Left ventricle myocardium superior (tissue), 1 donor: ENCODE results near the gene DCTN1. TPM values are rescaled to one million over a fixed set of nuclear protein-coding genes. Genes with fewer than 3 reads are reported as not detected.
A peak's percentile ranks its signal among the peaks of the same experiment; 100 is the strongest.

Experiments
- ATAC-seq: fragments of 200-7000 bp; cut with Tn5 transposase; one replicate; pipeline ENCODE4 v1.9.1; 2020; ENCODE audit warnings: mild to moderate bottlenecking, moderate library complexity
- DNase-seq: peaks from one replicate; pipeline ENCODE4 v3.0.0-alpha.2; 2020
- intact Hi-C: fragments of 100-400 bp; cut with micrococcal nuclease; formaldehyde crosslinking; loops from one replicate; pipeline ENCODE4 v1.11.0; 2022
- total RNA-seq: library from RNA; stranded (reverse); fragmentation: NEBNext Ultra II Directional; extraction: Animal tissue kit (Norgen Biotek cat#: 25700); gene quantifications from one replicate; pipeline ENCODE4 v1.2.1, GENCODE V29; 2021
- donor health status: DM: no; HTN: yes; CAD: no; lungs with severe emphysema.

DCTN1 gene
- total RNA-seq, 1 donor from 2014 or later: 177 TPM

DNA sequence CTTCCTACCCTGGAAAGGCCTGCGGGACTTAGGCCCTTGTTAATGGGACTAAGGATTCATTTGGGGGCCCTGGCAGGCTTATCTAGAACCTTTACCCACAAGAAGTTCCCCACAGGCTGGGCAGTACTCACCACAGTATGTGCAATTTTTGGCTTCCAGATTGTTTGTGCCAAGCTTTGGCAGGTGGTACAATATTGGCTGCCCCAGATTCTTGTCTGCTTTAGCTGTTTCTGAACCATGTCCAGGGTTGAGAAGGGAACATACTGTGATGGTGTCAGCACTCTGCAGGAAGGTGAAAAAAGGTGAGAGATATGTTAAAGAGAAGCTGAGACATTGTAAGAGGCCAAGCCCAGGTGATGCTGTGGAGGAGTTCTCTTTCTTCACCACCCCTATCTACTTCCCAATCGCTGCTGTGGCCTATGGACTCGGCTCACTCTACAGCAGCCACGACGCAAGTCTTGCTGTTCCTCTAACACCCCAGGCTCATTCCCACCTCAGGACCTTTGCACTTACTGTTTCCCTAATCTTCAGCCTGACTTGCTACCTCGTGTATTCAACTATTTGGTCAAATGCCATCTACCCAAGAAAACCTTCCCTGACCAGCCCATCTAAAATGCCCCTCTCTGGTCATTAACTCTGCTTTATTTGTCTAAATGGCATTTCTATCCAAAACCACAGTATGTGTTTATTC is 46.1 kb downstream of the DCTN1 start:
- DNase-seq (no peak), ATAC-seq (peak; percentile 60)

DNA sequence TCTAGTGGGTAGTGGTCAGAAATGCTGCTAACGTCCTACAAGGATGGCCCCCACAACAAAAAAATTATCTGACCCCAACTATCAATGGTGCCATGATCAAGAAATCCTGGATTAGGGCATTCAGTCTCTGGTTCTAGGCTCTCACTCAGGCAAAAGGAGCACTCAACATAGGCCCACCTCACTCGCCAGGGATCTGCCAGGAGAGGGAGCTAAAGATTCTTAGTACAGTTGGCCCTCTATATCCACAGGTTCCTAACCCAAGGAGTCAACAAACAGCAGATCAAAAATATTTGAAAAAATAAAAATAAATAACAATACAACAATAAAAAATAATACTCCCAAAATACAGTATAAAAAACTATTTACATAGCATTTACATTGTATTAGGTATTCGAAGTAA is 46.9 kb downstream of the DCTN1 start:
- DNase-seq (no peak), ATAC-seq (peak; percentile 66)
- intact Hi-C loops: no loop called here

More for the DNA sequence above, 46.1 kb downstream of the DCTN1 start:
- intact Hi-C loops: no loop called here

DNA sequence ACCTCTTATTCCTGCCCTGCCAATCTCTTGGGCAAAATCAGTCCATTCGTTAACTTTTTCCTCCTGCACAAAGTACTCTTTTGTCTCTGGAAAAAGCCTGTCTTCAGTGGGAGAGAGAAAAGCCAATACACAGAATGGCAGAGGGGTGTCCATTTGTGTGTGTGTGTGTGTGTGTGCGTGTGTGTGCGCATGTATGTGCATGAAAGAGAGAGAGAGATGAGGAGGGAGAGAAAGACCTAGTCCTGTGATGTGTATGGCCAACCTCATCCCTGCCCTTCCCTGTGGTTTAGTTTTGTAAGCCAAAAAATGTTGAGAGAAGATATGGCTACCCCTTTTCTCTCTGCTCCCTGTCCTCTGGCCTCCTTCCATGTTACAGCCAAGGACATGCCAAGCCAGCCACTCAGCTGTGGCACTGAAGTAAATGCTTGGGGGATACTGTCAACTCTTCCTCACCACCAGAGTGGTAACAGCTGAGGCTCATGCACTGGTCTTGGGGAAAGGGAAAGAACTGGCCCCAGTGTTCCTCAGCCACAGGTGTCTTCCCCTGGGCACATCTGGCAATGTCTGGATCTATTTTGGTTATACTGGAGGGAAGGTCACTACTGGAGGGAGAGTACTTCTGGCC is 47.4 kb downstream of the DCTN1 start:
- intact Hi-C loops: no loop called here
- DNase-seq: no peak
- peak; percentile 39 for ATAC-seq

DNA sequence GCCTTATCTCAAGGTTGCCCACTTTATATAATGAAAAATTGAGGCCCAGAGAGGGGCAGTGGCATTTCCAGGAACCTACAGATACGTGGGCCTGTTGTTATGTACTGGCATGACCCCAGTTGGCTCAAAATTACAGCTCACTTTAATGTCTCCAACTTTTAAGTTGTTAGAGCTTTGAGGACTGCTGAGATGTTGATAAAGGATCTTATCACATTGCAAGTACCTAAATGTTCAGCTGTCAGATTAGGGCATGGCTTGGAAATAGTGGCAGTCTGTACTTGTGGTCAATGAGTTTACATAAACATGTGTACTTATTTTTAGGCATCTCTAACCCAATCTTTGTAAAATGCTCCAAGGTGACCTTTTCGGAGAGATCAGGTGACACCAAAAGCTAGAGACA is 51.5 kb downstream of the DCTN1 start:
- intact Hi-C loops: no loop called here
- no peak for ATAC-seq

DNA sequence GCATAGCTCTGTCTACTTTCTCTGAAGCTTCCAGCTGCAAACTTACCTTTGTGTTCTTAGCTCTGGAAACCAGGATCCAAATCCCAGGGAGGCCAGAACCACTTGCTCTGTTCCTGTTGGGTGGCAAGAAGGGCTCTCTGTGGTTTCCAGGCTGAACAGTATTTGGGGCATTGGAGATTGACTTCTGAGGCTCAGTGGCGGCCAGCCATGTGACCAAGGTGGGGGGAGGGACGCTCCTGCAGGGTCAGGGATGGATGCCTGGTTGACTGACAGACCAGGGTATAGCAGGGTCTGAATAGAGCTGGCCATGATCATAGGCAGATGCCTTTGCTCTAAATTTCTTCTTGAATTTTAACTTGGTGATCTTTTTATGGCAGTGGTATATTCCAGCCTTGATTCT is 52.0 kb downstream of the DCTN1 start:
- no peak for ATAC-seq
- intact Hi-C loops: no loop called here

More for the DNA sequence above, 51.5 kb downstream of the DCTN1 start:
- DNase-seq: no peak

DNA sequence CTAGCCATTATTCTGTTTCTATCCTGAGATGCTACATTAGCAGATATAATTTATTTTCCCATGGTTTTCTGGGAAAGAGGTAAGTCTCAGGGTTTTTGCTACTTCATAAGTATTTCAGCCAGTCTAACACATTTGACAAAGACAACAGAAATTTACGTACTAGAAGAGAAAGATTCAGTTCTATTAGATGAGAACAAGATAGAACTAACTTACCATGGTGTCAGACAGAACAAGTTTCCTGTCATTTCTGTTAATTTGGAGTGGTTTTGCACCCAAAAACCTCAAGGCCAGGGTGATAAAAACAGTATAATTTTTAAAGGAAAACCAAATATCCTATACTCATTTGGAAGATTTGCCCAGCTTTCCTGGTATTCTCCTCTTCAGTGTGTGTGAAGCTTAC is 52.5 kb downstream of the DCTN1 start:
- no peak for DNase-seq
- intact Hi-C loops: no loop called here
- ATAC-seq: no peak

More for the DNA sequence above, 52.0 kb downstream of the DCTN1 start:
- DNase-seq: no peak

DNA sequence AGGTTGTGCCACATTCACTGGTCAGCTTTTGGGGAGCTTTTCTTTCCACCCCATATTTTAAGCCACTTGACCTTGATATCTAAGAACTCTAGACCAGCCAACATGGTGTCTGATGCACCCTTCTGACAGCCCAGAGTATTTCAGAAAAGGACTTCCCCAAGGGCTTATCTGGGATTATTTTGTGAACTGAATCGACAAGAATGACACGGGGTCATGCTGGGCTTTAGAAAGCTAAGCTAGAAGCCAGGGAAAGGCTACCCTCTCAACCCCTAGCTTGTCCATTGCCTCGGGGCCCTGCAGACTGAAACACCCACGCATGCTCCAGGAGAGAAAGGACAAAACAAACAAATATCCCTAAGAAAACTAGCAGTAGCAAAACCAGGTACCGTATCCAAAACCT is 52.9 kb downstream of the DCTN1 start:
- intact Hi-C loops: no loop called here
- no peak for DNase-seq
- no peak for ATAC-seq

DNA sequence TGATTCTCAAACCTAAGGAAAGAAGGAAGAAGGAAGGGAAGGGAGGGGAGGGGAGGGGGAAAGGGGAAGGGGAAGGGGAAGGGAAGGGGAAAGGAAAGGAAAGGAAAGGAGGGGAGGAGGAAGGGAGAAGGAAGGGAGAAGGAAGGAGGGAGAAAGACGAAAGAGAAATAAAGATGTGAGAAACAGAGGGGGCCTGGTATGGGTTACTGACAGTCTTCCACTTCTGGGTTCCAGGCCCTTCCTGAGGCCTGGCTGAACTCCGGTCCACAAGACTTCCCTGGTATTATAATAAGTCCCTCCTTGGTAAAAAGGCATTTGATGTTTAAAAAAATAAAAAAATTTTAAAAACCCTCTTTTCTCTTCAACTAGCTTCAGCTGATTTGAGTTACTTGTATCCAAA is 54.3 kb downstream of the DCTN1 start:
- DNase-seq (no peak), ATAC-seq (no peak)
- intact Hi-C loops: no loop called here

DNA sequence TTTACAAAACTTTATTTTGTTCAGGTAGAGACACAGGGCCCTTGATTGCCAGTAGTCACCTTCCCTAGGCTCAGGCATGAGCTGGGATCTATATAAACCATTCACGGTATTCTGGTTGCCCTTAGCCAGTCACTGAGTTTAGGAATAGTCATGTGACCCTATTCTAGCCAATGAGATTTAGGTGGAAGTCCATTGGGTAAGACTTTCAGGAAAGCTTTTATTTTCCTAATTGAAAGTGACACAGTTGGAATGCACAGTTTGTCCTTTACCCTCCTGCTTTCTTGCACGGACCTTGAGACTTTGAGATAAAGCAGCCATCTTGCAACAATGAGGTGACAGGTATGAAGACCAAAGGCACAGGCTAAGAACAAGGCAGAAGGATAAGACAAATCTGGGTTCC is 58.4 kb downstream of the DCTN1 start:
- ATAC-seq: no peak
- intact Hi-C loops: no loop called here
- no peak for DNase-seq

DNA sequence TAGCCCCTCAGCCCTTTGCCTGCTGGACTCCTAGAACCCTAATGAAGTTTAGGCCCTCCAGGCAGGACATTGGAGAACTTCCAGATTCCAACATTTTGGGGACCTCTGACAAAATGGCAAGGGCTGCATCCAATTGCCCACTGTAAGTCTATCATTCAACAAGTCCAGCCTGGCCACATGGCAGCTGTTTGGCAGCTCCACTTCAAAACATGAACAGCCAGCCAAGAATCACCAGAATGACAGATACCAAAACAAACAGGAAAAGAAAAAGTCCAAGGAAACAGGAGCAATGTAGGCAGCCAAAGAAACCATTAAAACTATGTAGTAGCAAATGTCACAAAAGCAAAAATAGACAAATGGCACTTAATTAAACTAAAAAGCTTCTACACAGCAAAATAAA is 62.4 kb downstream of the DCTN1 start:
- ATAC-seq: peak; percentile 34
- intact Hi-C loops: no loop called here
- DNase-seq: no peak

DNA sequence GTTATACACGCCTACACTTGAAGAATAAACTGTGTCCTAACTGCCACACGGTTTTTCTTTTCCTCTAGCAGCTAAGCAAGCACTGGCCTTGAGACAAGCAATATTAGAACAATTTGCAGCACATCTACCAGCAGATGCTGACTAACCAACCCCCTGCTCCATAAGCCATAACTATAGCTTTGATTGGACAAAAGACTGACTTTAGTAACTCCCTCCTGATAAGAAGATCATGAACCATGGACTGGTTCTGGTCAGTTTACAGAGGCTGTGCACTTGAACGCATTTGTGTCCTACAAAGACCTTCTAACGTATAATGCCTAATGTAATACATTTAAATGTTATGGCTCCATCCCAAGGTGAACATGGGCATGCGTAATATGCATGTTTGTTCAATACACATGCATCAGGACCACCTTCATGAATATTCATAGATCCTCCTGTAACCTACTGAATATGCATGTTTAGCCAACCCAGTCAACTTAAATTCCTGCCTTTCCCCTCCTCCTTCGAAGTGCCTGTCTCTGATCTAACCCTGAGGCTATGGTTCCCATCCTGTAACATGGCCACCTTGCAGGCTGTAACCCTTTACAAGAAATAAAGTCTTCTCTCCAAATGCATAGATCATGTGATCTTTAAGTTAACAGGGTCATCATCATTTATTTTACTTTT is 63.4 kb downstream of the DCTN1 start:
- ATAC-seq (no peak), DNase-seq (no peak)
- intact Hi-C loops: no loop called here

DNA sequence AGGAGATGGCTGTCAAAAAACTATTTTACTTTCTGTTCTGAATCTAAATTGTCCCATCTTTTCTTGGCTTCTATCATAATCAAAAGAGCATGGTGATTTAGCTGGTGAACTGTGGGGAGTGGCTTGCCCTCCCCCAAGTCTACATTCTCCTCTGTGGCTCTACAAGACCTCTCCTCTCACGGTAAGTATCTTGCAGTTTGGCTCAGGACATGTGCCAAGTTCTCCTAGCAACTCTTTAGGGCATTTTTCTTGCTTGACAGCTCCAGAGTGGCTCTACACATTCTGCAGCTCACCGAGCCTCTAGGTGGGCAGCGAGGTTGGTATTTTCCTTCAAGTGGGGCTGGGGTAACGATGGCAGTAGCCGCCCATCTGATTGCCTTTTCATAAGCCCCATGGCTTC is 66.0 kb downstream of the DCTN1 start:
- ATAC-seq: no peak
- DNase-seq: no peak

DNA sequence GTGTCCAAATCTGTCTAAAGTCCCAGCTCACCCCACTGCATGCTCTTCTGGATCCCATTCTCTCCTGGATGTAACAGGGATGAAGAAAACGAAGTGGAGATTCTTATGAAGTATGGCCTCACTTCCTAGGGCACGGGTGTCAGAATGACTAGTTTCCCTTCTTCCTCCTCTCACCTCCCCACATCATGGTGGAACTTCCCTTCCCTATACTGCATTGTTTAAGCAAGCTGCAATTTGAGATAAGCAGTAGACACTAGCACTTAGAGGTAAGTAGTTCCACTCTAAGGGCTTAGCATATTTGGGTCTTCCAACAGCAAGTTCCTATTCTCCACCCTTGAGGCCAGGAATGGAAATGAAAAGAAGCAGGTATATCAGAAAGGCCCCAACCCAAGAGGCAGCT is 66.6 kb downstream of the DCTN1 start:
- ATAC-seq (no peak), DNase-seq (no peak)
- intact Hi-C loops: no loop called here

More for the DNA sequence above, 66.0 kb downstream of the DCTN1 start:
- intact Hi-C loops: no loop called here

DNA sequence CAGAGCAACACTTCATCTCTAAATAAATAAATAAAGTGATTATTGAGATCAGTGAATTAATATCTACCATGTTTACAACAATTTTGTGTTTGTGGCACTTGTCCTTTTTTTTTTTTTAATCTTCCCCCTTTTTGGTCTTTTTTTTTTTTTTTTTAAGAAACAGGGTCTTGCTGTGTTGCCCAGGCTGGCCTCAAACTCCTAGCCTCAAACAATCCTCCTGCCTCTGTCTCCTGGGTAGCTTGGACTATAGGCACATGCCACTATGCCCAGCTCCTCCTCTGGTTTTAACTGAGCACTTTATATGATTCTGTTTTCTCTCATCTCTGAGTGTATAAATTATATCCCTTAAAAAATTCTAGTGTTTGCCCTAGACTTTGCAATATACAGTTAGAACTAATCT is 67.2 kb downstream of the DCTN1 start:
- DNase-seq (no peak), ATAC-seq (no peak)
- intact Hi-C loops: no loop called here

Other genes with a start within 250 kb of the DCTN1 start
- gene BOLA3, start 232.4 kb downstream of the DCTN1 start, total RNA-seq: 89.9 TPM
- 55.6 TPM for gene MOB1A, start 201.4 kb downstream of the DCTN1 start, total RNA-seq
- gene MTHFD2, start 181.7 kb downstream of the DCTN1 start, total RNA-seq: 20.0 TPM
- 2.2 TPM for gene SLC4A5, start 36.9 kb downstream of the DCTN1 start, total RNA-seq
- 0.79 TPM for gene C2orf81, start 41.3 kb upstream of the DCTN1 start, total RNA-seq
- 4.4 TPM for gene WDR54, start 41.4 kb upstream of the DCTN1 start, total RNA-seq
- gene RTKN, start 61.6 kb upstream of the DCTN1 start, total RNA-seq: 21.4 TPM
- 16.4 TPM for gene INO80B, start 74.8 kb upstream of the DCTN1 start, total RNA-seq
- gene WBP1, start 78.1 kb upstream of the DCTN1 start, total RNA-seq: 48.0 TPM
- gene MOGS, start 85.1 kb upstream of the DCTN1 start, total RNA-seq: 20.6 TPM
- 163 TPM for gene MRPL53, start 92.4 kb upstream of the DCTN1 start, total RNA-seq
- gene CCDC142, start 102.7 kb upstream of the DCTN1 start, total RNA-seq: 6.6 TPM
- 9.4 TPM for gene TTC31, start 102.8 kb upstream of the DCTN1 start, total RNA-seq
- 0.52 TPM for gene LBX2, start 119.3 kb upstream of the DCTN1 start, total RNA-seq
- gene PCGF1, start 127.4 kb upstream of the DCTN1 start, total RNA-seq: 26.8 TPM
- gene TLX2, start 134.1 kb upstream of the DCTN1 start, total RNA-seq: not detected
- gene DQX1, start 145.9 kb upstream of the DCTN1 start, total RNA-seq: not detected
- gene AUP1, start 149.4 kb upstream of the DCTN1 start, total RNA-seq: 54.2 TPM
- 28.5 TPM for gene HTRA2, start 149.6 kb upstream of the DCTN1 start, total RNA-seq
- gene LOXL3, start 173.6 kb upstream of the DCTN1 start, total RNA-seq: 2.6 TPM
- gene DOK1, start 174.4 kb upstream of the DCTN1 start, total RNA-seq: 4.4 TPM